IPS-18a (cell line): ENCODE measurements around the gene ABCA8.
"Not testable (repeated sequence)": the region's sequence is repeated elsewhere in the genome, so short reads cannot be mapped to it uniquely, and the experiment has no call there.

Source experiments
- H3K27ac ChIP-seq: one replicate; pipeline ENCODE4 v1.5.1; 2013; ENCODE audit warnings: low read length
- H3K27me3 ChIP-seq: one replicate; pipeline ENCODE4 v1.6.1; 2013; ENCODE audit warnings: mild to moderate bottlenecking, low read length; ENCODE audit not compliant: control insufficient read depth, insufficient read depth
- H3K36me3 ChIP-seq: one replicate; pipeline ENCODE4 v1.6.1; 2013; ENCODE audit warnings: low read depth, low read length; ENCODE audit not compliant: control insufficient read depth
- H3K4me1 ChIP-seq: one replicate; pipeline ENCODE4 v1.6.1; 2013; ENCODE audit warnings: low read depth, low read length; ENCODE audit not compliant: control insufficient read depth
- H3K4me3 ChIP-seq: one replicate; pipeline ENCODE4 v1.5.1; 2013; ENCODE audit warnings: low read length
- H3K9ac ChIP-seq: one replicate; pipeline ENCODE4 v1.6.1; 2013; ENCODE audit warnings: mild to moderate bottlenecking, low read length, moderate library complexity
- H3K9me3 ChIP-seq: one replicate; pipeline ENCODE4 v1.6.1; 2013; ENCODE audit warnings: low read depth, low read length; ENCODE audit not compliant: control insufficient read depth

ABCA8 gene

GRCh38 chr17:68955181-68955841 lies at the start of gene ABCA8:
TSS of gene ABCA8 (minus strand) at chr17:68955392. CDS start at chr17:68942034, 13,358 bp downstream.
- Histone ChIP-seq H3K9ac (no peak within 1 kb of the TSS), H3K4me3 (no peak within 1 kb of the TSS), H3K9me3 (no peaks in the 10 kb centered on the region), H3K36me3 (no peaks in the 10 kb centered on the region), H3K27me3 (no peaks in the 10 kb centered on the region), H3K27ac (no peak within 1 kb of the TSS), H3K4me1 (no peaks in the 10 kb centered on the region)

- H3K36me3 ChIP-seq, H3K27ac ChIP-seq, H3K27me3 ChIP-seq, H3K4me3 ChIP-seq, H3K9me3 ChIP-seq, H3K4me1 ChIP-seq, H3K9ac ChIP-seq: not testable (repeated sequence)
Observed at GRCh38 chr17:69004759-69005158, 49.6 kb upstream of the ABCA8 start.

GRCh38 chr17:68999743-69000142 lies 44.6 kb upstream of the ABCA8 start:
- not testable (repeated sequence) for H3K27ac ChIP-seq, H3K9ac ChIP-seq, H3K36me3 ChIP-seq, H3K27me3 ChIP-seq, H3K4me1 ChIP-seq, H3K9me3 ChIP-seq, H3K4me3 ChIP-seq

GRCh38 chr17:68993112-68993511 lies 37.9 kb upstream of the ABCA8 start:
- Histone ChIP-seq H3K4me1 (no peaks in the 10 kb centered on the region), H3K36me3 (no peaks in the 10 kb centered on the region), H3K9ac (no peak overlapping the region), H3K4me3 (no peak overlapping the region), H3K27ac (no peak overlapping the region), H3K27me3 (no peaks in the 10 kb centered on the region), H3K9me3 (no peaks in the 10 kb centered on the region)

GRCh38 chr17:68987966-68988365 lies 32.8 kb upstream of the ABCA8 start:
- Histone ChIP-seq H3K27ac (no peak overlapping the region), H3K27me3 (no peaks in the 10 kb centered on the region), H3K9ac (no peak overlapping the region), H3K4me1 (no peaks in the 10 kb centered on the region), H3K36me3 (no peaks in the 10 kb centered on the region), H3K4me3 (no peak overlapping the region), H3K9me3 (no peaks in the 10 kb centered on the region)

- no peak overlapping the region for H3K4me3 ChIP-seq
Observed at GRCh38 chr17:68981288-68981687, 26.1 kb upstream of the ABCA8 start.

GRCh38 chr17:68973098-68973846 lies 18.1 kb upstream of the ABCA8 start:
- no peaks in the 10 kb centered on the region for H3K27me3 ChIP-seq
- H3K4me1 ChIP-seq: no peaks in the 10 kb centered on the region
- H3K27ac ChIP-seq: no peak overlapping the region
- H3K9ac ChIP-seq: no peak overlapping the region
- H3K9me3 ChIP-seq: no peaks in the 10 kb centered on the region
- no peaks in the 10 kb centered on the region for H3K36me3 ChIP-seq
- H3K4me3 ChIP-seq: no peak overlapping the region

More at GRCh38 chr17:68981288-68981687, 26.1 kb upstream of the ABCA8 start:
- Histone ChIP-seq H3K4me1 (no peaks in the 10 kb centered on the region), H3K9ac (no peak overlapping the region), H3K36me3 (no peaks in the 10 kb centered on the region), H3K9me3 (no peaks in the 10 kb centered on the region), H3K27me3 (no peaks in the 10 kb centered on the region), H3K27ac (no peak overlapping the region)

- H3K36me3 ChIP-seq: no peaks in the 10 kb centered on the region
- H3K27ac ChIP-seq: no peak overlapping the region
- no peak overlapping the region for H3K9ac ChIP-seq
- no peaks in the 10 kb centered on the region for H3K27me3 ChIP-seq
- H3K9me3 ChIP-seq: no peaks in the 10 kb centered on the region
- no peaks in the 10 kb centered on the region for H3K4me1 ChIP-seq
- H3K4me3 ChIP-seq: no peak overlapping the region
Observed at GRCh38 chr17:68972119-68972704, 17.0 kb upstream of the ABCA8 start.

GRCh38 chr17:68969101-68969500 lies 13.9 kb upstream of the ABCA8 start:
- Histone ChIP-seq H3K36me3 (no peaks in the 10 kb centered on the region), H3K9me3 (no peaks in the 10 kb centered on the region), H3K27me3 (no peaks in the 10 kb centered on the region), H3K27ac (no peak overlapping the region), H3K9ac (no peak overlapping the region), H3K4me3 (no peak overlapping the region), H3K4me1 (no peaks in the 10 kb centered on the region)

GRCh38 chr17:68963958-68964357 lies 8.8 kb upstream of the ABCA8 start:
- H3K9me3 ChIP-seq: no peaks in the 10 kb centered on the region
- H3K36me3 ChIP-seq: no peaks in the 10 kb centered on the region
- H3K9ac ChIP-seq: no peak overlapping the region
- H3K27me3 ChIP-seq: no peaks in the 10 kb centered on the region
- H3K27ac ChIP-seq: no peak overlapping the region
- no peak overlapping the region for H3K4me3 ChIP-seq
- no peaks in the 10 kb centered on the region for H3K4me1 ChIP-seq

- Histone ChIP-seq H3K4me3 (no peak overlapping the region), H3K9ac (no peak overlapping the region), H3K27ac (no peak overlapping the region), H3K27me3 (no peaks in the 10 kb centered on the region), H3K36me3 (no peaks in the 10 kb centered on the region), H3K9me3 (no peaks in the 10 kb centered on the region), H3K4me1 (no peaks in the 10 kb centered on the region)
Observed at GRCh38 chr17:68961214-68961882, 6.2 kb upstream of the ABCA8 start.
